NB4 (cell line): ENCODE results near the gene CCDC24.

Experiments
- DNase-seq: peaks from one replicate; pipeline ENCODE4 v3.0.0; 2010; ENCODE audit warnings: low read depth
- H3K4me3 ChIP-seq: one replicate; pipeline ENCODE4 v1.5.1; 2011; ENCODE audit warnings: mild to moderate bottlenecking, low read depth, low read length, moderate library complexity
- MYC ChIP-seq: IDR thresholded peaks from 2 replicates; pipeline ENCODE4 v1.6.1; 2011; ENCODE audit warnings: low read depth, low read length
- POLR2A ChIP-seq: IDR thresholded peaks from 2 replicates; pipeline ENCODE4 v1.6.1; 2011; ENCODE audit warnings: mild to moderate bottlenecking; ENCODE audit not compliant: insufficient read length; ENCODE audit errors: extremely low read depth
- TF ChIP-seq, protein P1 (sequence below): IDR thresholded peaks from one replicate; pipeline ENCODE4 v1.5.1; 2012; ENCODE audit warnings: low read depth, low read length
- TF ChIP-seq, protein P2 (sequence below): IDR thresholded peaks from 2 replicates; pipeline ENCODE4 v1.6.1; 2011; ENCODE audit warnings: low read depth, low read length

Gene CCDC24

DNA sequence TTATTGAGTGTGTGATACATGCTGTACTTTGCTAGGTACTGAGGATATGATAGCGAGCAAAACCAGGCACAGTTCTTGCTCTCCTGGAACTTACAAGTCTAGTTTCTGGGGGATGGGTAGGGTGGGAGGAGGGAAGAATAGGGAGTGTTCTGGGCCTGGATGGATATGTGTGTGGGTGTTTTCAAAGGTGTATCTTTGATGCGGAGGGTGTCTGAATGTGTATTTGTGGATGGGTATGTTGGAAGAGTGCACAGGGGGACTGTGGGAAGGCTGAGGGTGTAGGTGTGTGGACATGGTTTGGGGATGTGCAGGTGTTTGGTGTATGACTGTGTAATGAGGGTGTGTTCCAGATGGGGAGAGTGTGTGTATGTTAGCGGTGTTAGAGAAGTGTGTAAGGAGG, 26.1 kb upstream of the CCDC24 start:
- TF ChIP-seq, protein P1, sequence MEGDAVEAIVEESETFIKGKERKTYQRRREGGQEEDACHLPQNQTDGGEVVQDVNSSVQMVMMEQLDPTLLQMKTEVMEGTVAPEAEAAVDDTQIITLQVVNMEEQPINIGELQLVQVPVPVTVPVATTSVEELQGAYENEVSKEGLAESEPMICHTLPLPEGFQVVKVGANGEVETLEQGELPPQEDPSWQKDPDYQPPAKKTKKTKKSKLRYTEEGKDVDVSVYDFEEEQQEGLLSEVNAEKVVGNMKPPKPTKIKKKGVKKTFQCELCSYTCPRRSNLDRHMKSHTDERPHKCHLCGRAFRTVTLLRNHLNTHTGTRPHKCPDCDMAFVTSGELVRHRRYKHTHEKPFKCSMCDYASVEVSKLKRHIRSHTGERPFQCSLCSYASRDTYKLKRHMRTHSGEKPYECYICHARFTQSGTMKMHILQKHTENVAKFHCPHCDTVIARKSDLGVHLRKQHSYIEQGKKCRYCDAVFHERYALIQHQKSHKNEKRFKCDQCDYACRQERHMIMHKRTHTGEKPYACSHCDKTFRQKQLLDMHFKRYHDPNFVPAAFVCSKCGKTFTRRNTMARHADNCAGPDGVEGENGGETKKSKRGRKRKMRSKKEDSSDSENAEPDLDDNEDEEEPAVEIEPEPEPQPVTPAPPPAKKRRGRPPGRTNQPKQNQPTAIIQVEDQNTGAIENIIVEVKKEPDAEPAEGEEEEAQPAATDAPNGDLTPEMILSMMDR, result no peak
- no peak for TF ChIP-seq MYC
- TF ChIP-seq POLR2A, result no peak
- TF ChIP-seq, protein P2, sequence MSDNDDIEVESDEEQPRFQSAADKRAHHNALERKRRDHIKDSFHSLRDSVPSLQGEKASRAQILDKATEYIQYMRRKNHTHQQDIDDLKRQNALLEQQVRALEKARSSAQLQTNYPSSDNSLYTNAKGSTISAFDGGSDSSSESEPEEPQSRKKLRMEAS, result no peak
- no peak for DNase-seq
- H3K4me3 ChIP-seq, result no peak overlapping the region

GRCh38 chr1:43968348-43968948, 23.0 kb upstream of the CCDC24 start:
- TF ChIP-seq, protein P1, result no peak
- H3K4me3 ChIP-seq, result no peak overlapping the region
- DNase-seq, result peak; percentile 60

- TF ChIP-seq, protein P1, result no peak
- TF ChIP-seq MYC (no peak), POLR2A (no peak)
- TF ChIP-seq, protein P2, result no peak
- no peak overlapping the region for H3K4me3 ChIP-seq
- no peak for DNase-seq
Measured at GRCh38 chr1:43969416-43969745, 22.0 kb upstream of the CCDC24 start.

DNA sequence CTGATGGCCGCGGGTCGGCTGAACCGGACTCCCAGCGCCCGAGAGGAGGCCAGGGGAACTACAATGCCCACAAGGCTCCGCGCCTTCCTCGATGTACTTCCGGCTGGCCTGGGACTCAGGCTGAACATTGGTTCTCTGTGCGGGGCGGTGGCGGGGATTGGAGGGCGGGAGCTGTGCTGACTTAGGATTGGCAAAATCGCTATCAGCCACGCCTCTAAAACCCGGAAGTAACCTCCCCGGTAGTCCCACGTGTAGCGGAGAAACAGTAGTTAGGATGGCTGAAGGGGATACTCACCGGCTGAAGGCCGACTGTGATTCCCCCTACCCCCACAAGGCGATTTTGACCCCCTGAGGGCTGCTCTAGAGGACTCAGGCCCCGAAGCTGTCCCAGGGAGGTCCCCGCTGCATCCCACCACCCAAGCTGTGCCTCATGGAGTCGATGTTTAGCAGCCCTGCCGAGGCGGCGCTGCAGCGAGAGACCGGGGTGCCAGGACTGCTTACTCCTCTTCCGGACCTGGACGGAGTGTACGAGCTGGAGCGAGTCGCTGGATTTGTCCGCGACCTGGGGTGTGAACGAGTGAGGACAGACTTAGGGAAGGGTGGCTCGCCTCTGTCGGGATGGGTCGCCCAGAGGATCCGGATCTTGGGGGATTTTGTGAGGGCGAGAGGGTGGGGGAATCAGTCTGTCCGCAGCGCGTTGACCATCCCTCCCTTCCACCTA, 21.5 kb upstream of the CCDC24 start, which contains the start of gene DPH2:
TSS of gene DPH2 (plus strand) at position 265 of the 721 bp plus-strand sequence. CDS start at position 431, 166 bp downstream.
- peak; percentile 97 for DNase-seq
- peak; percentile 31 for TF ChIP-seq POLR2A
- TF ChIP-seq, protein P2, result peak; percentile 97
- TF ChIP-seq, protein P1, result no peak
- TF ChIP-seq MYC, result peak; percentile 97
- H3K4me3 ChIP-seq, result peak within 1 kb of the TSS; percentile 89

DNA sequence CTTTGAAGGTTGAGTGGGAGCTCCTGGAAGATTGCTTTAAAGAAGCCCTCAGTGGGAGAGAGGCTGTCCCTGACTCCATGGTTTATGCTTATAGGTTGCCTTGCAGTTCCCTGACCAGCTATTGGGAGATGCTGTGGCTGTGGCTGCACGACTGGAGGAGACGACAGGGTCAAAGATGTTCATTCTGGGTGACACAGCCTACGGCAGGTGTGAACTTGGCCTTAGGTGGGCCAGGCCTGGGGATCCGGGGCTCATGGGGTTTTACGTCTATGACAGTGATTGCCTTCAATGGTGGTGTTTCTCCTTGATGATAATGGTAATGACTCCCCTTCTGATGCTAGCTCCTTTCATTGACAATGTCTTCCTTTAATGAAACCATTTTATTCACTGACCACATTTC, 20.9 kb upstream of the CCDC24 start:
- H3K4me3 ChIP-seq, result peak overlapping the region; percentile 89
- no peak for TF ChIP-seq MYC
- TF ChIP-seq, protein P1, result no peak
- no peak for TF ChIP-seq POLR2A
- TF ChIP-seq, protein P2, result no peak
- DNase-seq, result no peak
